GM12891 (cell line): Measurements from ENCODE around the gene FAM118A.

Source experiments
- POLR2A ChIP-seq: IDR thresholded peaks from 2 replicates; pipeline ENCODE4 v1.6.1; 2011; ENCODE audit warnings: low read depth, low read length, control low read depth
- POLR2AphosphoS5 ChIP-seq: IDR thresholded peaks from 2 replicates; pipeline ENCODE4 v1.6.1; 2011; ENCODE audit warnings: low read depth, low read length, control low read depth
- POU2F2 ChIP-seq: IDR thresholded peaks from 2 replicates; pipeline ENCODE4 v1.6.1; 2011; ENCODE audit warnings: low read depth, mild to moderate bottlenecking, control low read depth, low read length, moderate library complexity
- SPI1 ChIP-seq: IDR thresholded peaks from 2 replicates; pipeline ENCODE4 v1.6.1; 2011; ENCODE audit warnings: low read depth, low read length, control low read depth
- TAF1 ChIP-seq: IDR thresholded peaks from 2 replicates; pipeline ENCODE4 v1.6.1; 2011; ENCODE audit warnings: low read depth, low read length, control low read depth

DNA sequence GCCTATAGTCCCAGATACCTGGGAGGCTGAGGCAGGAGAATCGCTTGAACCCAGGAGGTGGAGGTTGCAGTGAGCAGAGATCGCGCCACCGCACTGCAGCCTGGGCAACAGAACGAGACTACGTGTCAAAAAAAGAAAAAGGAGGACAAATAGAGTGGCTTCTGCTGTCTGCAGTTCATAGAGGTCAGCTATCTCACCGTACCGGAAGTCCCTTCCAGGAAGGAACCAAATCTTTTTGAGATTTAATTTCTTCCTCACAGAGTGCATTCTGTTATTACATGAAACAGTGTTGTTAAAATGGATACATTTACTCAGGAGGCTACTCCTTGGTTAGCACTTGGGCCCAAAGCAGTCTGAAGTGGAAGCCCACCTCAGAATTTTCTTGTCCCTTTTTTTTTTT is 33.4 kb downstream of the FAM118A start:
- no peak for TF ChIP-seq POLR2A
- no peak for TF ChIP-seq TAF1
- no peak for TF ChIP-seq POLR2AphosphoS5
- TF ChIP-seq POU2F2: no peak
- no peak for TF ChIP-seq SPI1
